B cell (primary cell): ENCODE measurements around the gene ZBTB3. TPM values are rescaled to one million over a fixed set of nuclear protein-coding genes. Genes with fewer than 3 reads are reported as not detected.

Experiments
- ATAC-seq: fragments of 200-7000 bp; cut with Tn5 transposase; one replicate; pipeline ENCODE4 v1.10.0; 2021; ENCODE audit warnings: low read depth, mild to moderate bottlenecking, moderate number of reproducible peaks, moderate library complexity
- CTCF ChIA-PET: fragments of 350-600 bp; sonication (Branson Sonifier 250); formaldehyde crosslinking; loops from one replicate; lab custom pipeline; 2021; ENCODE audit warnings: antibody characterized with exemption, inconsistent platforms; lab: Charles Lee
- POLR2A ChIA-PET: fragments of 350-600 bp; sonication (Branson Sonifier 250); formaldehyde crosslinking; loops from one replicate; lab custom pipeline; 2021; ENCODE audit warnings: antibody characterized with exemption; lab: Charles Lee
- DNase-seq: peaks from one replicate; pipeline ENCODE4 v3.0.0; 2013
- H2AFZ ChIP-seq: 2 replicates; pipeline ENCODE4 v1.6.1; 2012; ENCODE audit warnings: mild to moderate bottlenecking, low read depth, low read length; ENCODE audit not compliant: insufficient read depth, poor library complexity, severe bottlenecking
- H3K27ac ChIP-seq, 2 donors: 1 replicate in 1 of 2; 2 replicates in 1 of 2; pipeline ENCODE4 v1.5.1; 2012 to 2013; ENCODE audit warnings: low read length in 2 of 2, mild to moderate bottlenecking in 2 of 2, moderate library complexity in 1 of 2
- H3K27me3 ChIP-seq, 4 experiments: fragments of 200-600 bp in 1 of 4; sonication (generic) in 1 of 4; replicated peaks in 1 of 4; 1 replicate in 2 of 4; 2 replicates in 2 of 4; pipeline versions ENCODE4 v1.6.1 to v1.7.0; 2013 to 2016; ENCODE audit warnings: low read length in 3 of 4, mild to moderate bottlenecking in 2 of 4, mixed read lengths in 1 of 4, moderate library complexity in 1 of 4; ENCODE audit not compliant: insufficient read depth in 4 of 4, control insufficient read depth in 3 of 4; ENCODE audit errors: control extremely low read depth in 1 of 4
- H3K36me3 ChIP-seq, 2 experiments: replicated peaks in 1 of 2; 1 replicate in 1 of 2; 2 replicates in 1 of 2; pipeline versions ENCODE4 v1.6.1 to v1.7.1; 2013; ENCODE audit warnings: low read length in 1 of 2; ENCODE audit not compliant: insufficient read depth in 2 of 2, control insufficient read depth in 1 of 2; ENCODE audit errors: control extremely low read depth in 1 of 2, extremely low read depth in 1 of 2
- H3K4me1 ChIP-seq, 2 donors: fragments of 200-600 bp in 1 of 2; sonication (generic) in 1 of 2; 1 replicate in 1 of 2; 2 replicates in 1 of 2; pipeline versions ENCODE4 v1.5.1 to v1.6.1; 2013 to 2017; ENCODE audit warnings: low read length in 2 of 2; ENCODE audit not compliant: control insufficient read depth in 2 of 2, insufficient read depth in 2 of 2
- H3K4me2 ChIP-seq: replicated peaks from 2 replicates; pipeline ENCODE3; 2012; ENCODE audit warnings: mild to moderate bottlenecking, low read depth, low read length; ENCODE audit not compliant: poor library complexity, severe bottlenecking
- H3K4me3 ChIP-seq, 5 experiments: fragments of 200-600 bp in 1 of 5; sonication (generic) in 1 of 5; 1 replicate in 3 of 5; 2 replicates in 2 of 5; pipeline versions ENCODE4 v1.5.1 to v1.7.0; 2011 to 2016; ENCODE audit warnings: low read length in 4 of 5, mild to moderate bottlenecking in 4 of 5, low read depth in 2 of 5, control low read depth in 1 of 5, moderate library complexity in 1 of 5; ENCODE audit not compliant: insufficient read depth in 1 of 5; ENCODE audit errors: control extremely low read depth in 1 of 5, extremely low read depth in 1 of 5
- H3K79me2 ChIP-seq: fragments of 200-600 bp; sonication (generic); one replicate; pipeline ENCODE4 v1.6.0; 2016; ENCODE audit warnings: low read length; ENCODE audit not compliant: control insufficient read depth, insufficient read depth
- H3K9ac ChIP-seq: fragments of 200-600 bp; sonication (generic); 2 replicates; pipeline ENCODE4 v1.6.1; 2017; ENCODE audit warnings: mild to moderate bottlenecking, low read length, moderate library complexity
- H3K9me3 ChIP-seq, 3 donors: one replicate each; pipeline versions ENCODE4 v1.6.1 to v1.7.1; 2013; ENCODE audit warnings: low read length in 2 of 3; ENCODE audit not compliant: control insufficient read depth in 2 of 3, insufficient read depth in 1 of 3; ENCODE audit errors: control extremely low read depth in 1 of 3
- H4K20me1 ChIP-seq: 2 replicates; pipeline ENCODE4 v1.6.0; 2012; ENCODE audit warnings: mild to moderate bottlenecking, low read length; ENCODE audit not compliant: insufficient read depth, control insufficient read depth, poor library complexity, severe bottlenecking
- H3K27ac Mint-ChIP-seq: one replicate; pipeline ENCODE4 v1.8.0; 2021; ENCODE audit warnings: mixed read lengths
- H3K27me3 Mint-ChIP-seq: one replicate; pipeline ENCODE4 v1.8.0; 2021; ENCODE audit warnings: mixed read lengths
- H3K4me1 Mint-ChIP-seq: one replicate; pipeline ENCODE4 v1.8.0; 2021; ENCODE audit warnings: mixed read lengths
- H3K4me3 Mint-ChIP-seq: one replicate; pipeline ENCODE4 v1.8.0; 2021; ENCODE audit warnings: mixed read lengths
- H3K9me3 Mint-ChIP-seq: one replicate; pipeline ENCODE4 v1.8.0; 2022; ENCODE audit warnings: mixed read lengths; ENCODE audit not compliant: insufficient read depth
- EZH2 ChIP-seq: IDR thresholded peaks from 2 replicates; pipeline ENCODE4 v1.6.1; 2012; ENCODE audit warnings: borderline replicate concordance, low read depth, mild to moderate bottlenecking, moderate library complexity, low read length; ENCODE audit not compliant: insufficient read depth, poor library complexity, severe bottlenecking
- WGBS: methylation state at CpG from one replicate; pipeline ENCODE4 v1.1.5; 2013; ENCODE audit warnings: missing lambda C conversion rate; ENCODE audit not compliant: insufficient coverage; 5-methylcytosine and 5-hydroxymethylcytosine counted together
- intact Hi-C: fragments of 100-400 bp; cut with micrococcal nuclease; formaldehyde crosslinking; loops from one replicate; pipeline ENCODE4 v1.10.0; 2022
- polyA plus RNA-seq: library from polyadenylated mRNA; depleted of rRNA; stranded (reverse); fragments of >200 nt; gene quantifications from 2 replicates; pipeline ENCODE4 v1.2.3, GENCODE V29; 2012
- total RNA-seq, 2 donors: library from RNA; stranded (reverse); fragments of 120-200 nt in 1 of 2; gene quantifications; 1 replicate in 1 of 2; 2 replicates in 1 of 2; pipeline versions ENCODE4 v1.2.3 to v1.2.4, GENCODE V29; 2013 to 2022
- TF ChIP-seq, protein P1 (sequence below): fragments of 200-600 bp; IDR thresholded peaks from one replicate; pipeline ENCODE4 v1.8.0; 2022; ENCODE audit warnings: antibody characterized with exemption, mild to moderate bottlenecking

Gene ZBTB3
- total and polyA plus RNA-seq, 2 donors (not counting 1 experiment from before 2014, with no cell fraction given), result 8.7 to 22.0 TPM

DNA sequence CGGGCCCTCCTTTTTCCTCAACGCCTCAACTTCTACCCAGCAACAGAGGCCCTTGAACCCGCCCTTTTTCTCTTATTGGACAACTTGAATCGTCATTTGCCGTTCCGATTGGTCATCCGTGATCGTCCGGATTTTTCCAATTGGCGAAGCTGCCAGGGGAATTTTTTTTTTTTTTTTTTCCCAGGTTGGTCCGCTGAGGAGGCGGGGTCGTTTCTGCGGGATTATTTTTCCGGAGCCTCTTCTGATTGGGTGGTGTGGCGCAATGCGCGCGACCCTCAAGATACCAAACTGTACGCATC, 26.1 kb downstream of the ZBTB3 start:
- Histone ChIP-seq H2AFZ (peak overlapping the region; percentile 91), H3K36me3 (peaks cover under 1 to 19% of the 10 kb centered on the region in 2 experiments), H4K20me1 (peaks cover 48% of the 10 kb centered on the region), H3K4me1 (peaks cover 37 to 41% of the 10 kb centered on the region in 2 donors), H3K4me2 (peak overlapping the region; percentile 91), H3K4me3 (peak overlapping the region; percentile 96 to 100 (median 99)), H3K27ac (peak overlapping the region; percentile 90 to 91), H3K27me3 (no peaks in the 10 kb centered on the region), H3K9me3 (no peaks in the 10 kb centered on the region), H3K9ac (peak overlapping the region; percentile 93), H3K79me2 (peaks cover 81% of the 10 kb centered on the region)
- ChIA-PET CTCF (interaction anchor here (0.7 to 5.5 kb wide), 13 partner anchors 19 to 333 kb away, joined by 3 to 34 read pairs (median 4); partner anchors contain the start of genes B3GAT3, BSCL2, SLC3A2 and TMEM179B), POLR2A (interaction anchor here (0.5 to 4.9 kb wide), 23 partner anchors 14 to 154 kb away, joined by 3 to 75 read pairs (median 6); partner anchors contain the start of genes BSCL2, C11orf98, CSKMT and EEF1G)
- WGBS, result 0% methylated on average over 20 of the region's 20 CpGs
- H3K4me1 Mint-ChIP-seq, result peaks cover 50% of the 10 kb centered on the region
- peak; percentile 97 for DNase-seq
- H3K9me3 Mint-ChIP-seq, result no peaks in the 10 kb centered on the region
- ATAC-seq, result peak; percentile 54
- TF ChIP-seq, protein P1, sequence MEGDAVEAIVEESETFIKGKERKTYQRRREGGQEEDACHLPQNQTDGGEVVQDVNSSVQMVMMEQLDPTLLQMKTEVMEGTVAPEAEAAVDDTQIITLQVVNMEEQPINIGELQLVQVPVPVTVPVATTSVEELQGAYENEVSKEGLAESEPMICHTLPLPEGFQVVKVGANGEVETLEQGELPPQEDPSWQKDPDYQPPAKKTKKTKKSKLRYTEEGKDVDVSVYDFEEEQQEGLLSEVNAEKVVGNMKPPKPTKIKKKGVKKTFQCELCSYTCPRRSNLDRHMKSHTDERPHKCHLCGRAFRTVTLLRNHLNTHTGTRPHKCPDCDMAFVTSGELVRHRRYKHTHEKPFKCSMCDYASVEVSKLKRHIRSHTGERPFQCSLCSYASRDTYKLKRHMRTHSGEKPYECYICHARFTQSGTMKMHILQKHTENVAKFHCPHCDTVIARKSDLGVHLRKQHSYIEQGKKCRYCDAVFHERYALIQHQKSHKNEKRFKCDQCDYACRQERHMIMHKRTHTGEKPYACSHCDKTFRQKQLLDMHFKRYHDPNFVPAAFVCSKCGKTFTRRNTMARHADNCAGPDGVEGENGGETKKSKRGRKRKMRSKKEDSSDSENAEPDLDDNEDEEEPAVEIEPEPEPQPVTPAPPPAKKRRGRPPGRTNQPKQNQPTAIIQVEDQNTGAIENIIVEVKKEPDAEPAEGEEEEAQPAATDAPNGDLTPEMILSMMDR, result no peak
- no peak for TF ChIP-seq EZH2
- peak overlapping the region; percentile 99 for H3K27ac Mint-ChIP-seq
- intact Hi-C loops, result loop anchor here (1.0 to 2.0 kb wide), 15 partner anchors 19 to 153 kb away; partner anchors contain the start of genes EML3, INTS5, POLR2G and ROM1
- H3K4me3 Mint-ChIP-seq, result peak overlapping the region; percentile 95
- H3K27me3 Mint-ChIP-seq, result no peaks in the 10 kb centered on the region

DNA sequence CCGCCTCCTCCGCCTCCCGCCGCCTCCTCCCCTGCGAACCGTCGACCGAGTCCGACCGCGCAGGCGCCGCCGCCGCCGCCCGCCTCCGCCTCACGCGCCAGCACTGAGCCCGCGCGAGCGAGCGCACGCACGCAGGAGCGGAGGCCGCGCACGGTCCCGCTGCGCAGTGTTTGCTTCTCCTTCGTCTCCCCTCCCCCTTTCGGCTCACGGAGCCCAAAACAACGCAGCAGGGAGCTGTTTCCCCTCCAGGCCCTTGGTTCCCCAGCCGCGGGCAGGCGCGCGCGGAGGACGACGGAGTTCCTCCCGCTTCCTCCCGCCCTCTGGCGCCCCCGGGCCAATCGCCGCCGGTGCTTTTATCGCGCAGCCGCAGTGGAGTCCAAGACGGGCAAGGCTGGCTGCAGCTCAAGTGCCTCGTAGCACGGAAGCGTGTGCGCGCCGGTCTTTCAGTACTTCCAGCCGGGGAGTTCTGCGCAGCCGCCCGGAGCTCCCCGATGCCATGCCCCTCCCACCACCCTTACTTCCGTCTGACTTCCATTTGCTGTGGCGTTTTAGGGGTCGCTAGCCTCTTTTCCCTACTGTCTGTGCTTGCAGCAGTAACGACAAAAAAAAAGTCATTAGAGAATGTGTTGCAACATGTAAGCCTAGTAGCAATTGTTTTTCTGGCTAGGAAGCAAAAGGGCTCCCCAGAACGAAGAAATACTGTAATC, 26.6 kb downstream of the ZBTB3 start, which contains the start of gene HNRNPUL2:
Gene HNRNPUL2 (minus strand): TSS at position 293 of the 707 bp plus-strand sequence. CDS start 301 bp downstream, outside the sequence.
- H3K9me3 Mint-ChIP-seq, result no peaks in the 10 kb centered on the region
- Histone ChIP-seq H3K9ac (peak within 1 kb of the TSS; percentile 93), H4K20me1 (peaks cover 53% of the 10 kb centered on the region), H3K79me2 (peaks cover 81% of the 10 kb centered on the region), H3K4me1 (peaks cover 37 to 41% of the 10 kb centered on the region in 2 donors), H3K27ac (peak within 1 kb of the TSS; percentile 90 to 91), H2AFZ (peak within 1 kb of the TSS; percentile 91), H3K4me2 (peak within 1 kb of the TSS; percentile 91), H3K4me3 (peak within 1 kb of the TSS; percentile 96 to 100 (median 99)), H3K27me3 (no peaks in the 10 kb centered on the region), H3K9me3 (no peaks in the 10 kb centered on the region), H3K36me3 (peaks cover 2 to 24% of the 10 kb centered on the region in 2 experiments)
- CTCF ChIA-PET, result interaction anchor here (0.6 to 5.5 kb wide), 16 partner anchors 19 to 332 kb away, joined by 3 to 34 read pairs (median 4); partner anchors contain the start of genes B3GAT3, BSCL2, SLC3A2 and TMEM179B
- peak within 1 kb of the TSS; percentile 95 for H3K4me3 Mint-ChIP-seq
- peak within 1 kb of the TSS; percentile 99 for H3K27ac Mint-ChIP-seq
- under 1% methylated on average over 71 of the region's 72 CpGs for WGBS
- TF ChIP-seq EZH2, result no peak
- TF ChIP-seq, protein P1, result no peak
- no peaks in the 10 kb centered on the region for H3K27me3 Mint-ChIP-seq
- peak; percentile 99 for DNase-seq
- H3K4me1 Mint-ChIP-seq, result peaks cover 53% of the 10 kb centered on the region
- intact Hi-C loops, result loop anchor here (1.0 to 2.0 kb wide), 11 partner anchors 18 to 153 kb away; partner anchors contain the start of genes EML3, ROM1, SLC3A2 and STX5
- ATAC-seq, result peak; percentile 79
- POLR2A ChIA-PET, result interaction anchor here (0.5 to 4.9 kb wide), 24 partner anchors 14 to 154 kb away, joined by 3 to 75 read pairs (median 6); partner anchors contain the start of genes BSCL2, C11orf98, CSKMT and EEF1G
